ENCODE measurements around the gene NEB.
"Not testable (repeated sequence)": the region's sequence is repeated elsewhere in the genome, so short reads cannot be mapped to it uniquely, and the experiment has no call there.

The NEB gene

GRCh38 chr2:151704480-151704961, 29.8 kb downstream of the NEB start:
- not testable (repeated sequence) for DNase-seq (ENCODE audit: extremely low read depth in 1 of 2, low read depth in 1 of 2)

GRCh38 chr2:151698134-151698533, 36.1 kb downstream of the NEB start:
- not testable (repeated sequence) for DNase-seq (ENCODE audit: extremely low read depth in 1 of 2, low read depth in 1 of 2)

- no peak for DNase-seq (ENCODE audit: extremely low read depth in 1 of 2, low read depth in 1 of 2)
These were observed 38.5 kb downstream of the NEB start for GRCh38 chr2:151695778-151696177.

- DNase-seq (ENCODE audit: extremely low read depth in 1 of 2, low read depth in 1 of 2) = no peak
These were observed 42.6 kb downstream of the NEB start for GRCh38 chr2:151691631-151692030.

GRCh38 chr2:151688719-151689118, 45.6 kb downstream of the NEB start:
- no peak for DNase-seq (ENCODE audit: extremely low read depth in 1 of 2, low read depth in 1 of 2)

- no peak for DNase-seq (ENCODE audit: extremely low read depth in 1 of 2, low read depth in 1 of 2)
These were observed 51.7 kb downstream of the NEB start for GRCh38 chr2:151682459-151683003.

- no peak for DNase-seq (ENCODE audit: extremely low read depth in 1 of 2, low read depth in 1 of 2)
These were observed 53.2 kb downstream of the NEB start for GRCh38 chr2:151681051-151681450.

- DNase-seq (ENCODE audit: extremely low read depth in 1 of 2, low read depth in 1 of 2) = no peak
These were observed 54.3 kb downstream of the NEB start for GRCh38 chr2:151679994-151680393.

- DNase-seq (ENCODE audit: extremely low read depth in 1 of 2, low read depth in 1 of 2) = no peak
These were observed 55.4 kb downstream of the NEB start for GRCh38 chr2:151678849-151679248.

- DNase-seq (ENCODE audit: extremely low read depth in 1 of 2, low read depth in 1 of 2) = no peak
These were observed 61.3 kb downstream of the NEB start for GRCh38 chr2:151673016-151673415.

- no peak for DNase-seq (ENCODE audit: extremely low read depth in 1 of 2, low read depth in 1 of 2)
These were observed 62.0 kb downstream of the NEB start for GRCh38 chr2:151672277-151672676.

- no peak for DNase-seq (ENCODE audit: extremely low read depth in 1 of 2, low read depth in 1 of 2)
These were observed 63.3 kb downstream of the NEB start for GRCh38 chr2:151670846-151671597.

- DNase-seq (ENCODE audit: extremely low read depth in 1 of 2, low read depth in 1 of 2) = no peak
These were observed 63.9 kb downstream of the NEB start for GRCh38 chr2:151670346-151670745.

GRCh38 chr2:151669585-151670081, 64.6 kb downstream of the NEB start:
- DNase-seq (ENCODE audit: extremely low read depth in 1 of 2, low read depth in 1 of 2) = peak; percentile 8 to 12

- no peak for DNase-seq (ENCODE audit: extremely low read depth in 1 of 2, low read depth in 1 of 2)
These were observed 65.5 kb downstream of the NEB start for GRCh38 chr2:151668737-151669136.

- DNase-seq (ENCODE audit: extremely low read depth in 1 of 2, low read depth in 1 of 2) = no peak
These were observed 68.3 kb downstream of the NEB start for GRCh38 chr2:151665959-151666358.

- no peak for DNase-seq (ENCODE audit: extremely low read depth in 1 of 2, low read depth in 1 of 2)
These were observed 69.8 kb downstream of the NEB start for GRCh38 chr2:151664520-151664919.

- DNase-seq (ENCODE audit: extremely low read depth in 1 of 2, low read depth in 1 of 2) = no peak
These were observed 72.7 kb downstream of the NEB start for GRCh38 chr2:151661625-151662024.

GRCh38 chr2:151658081-151658480, 76.2 kb downstream of the NEB start:
- no peak for DNase-seq (ENCODE audit: extremely low read depth in 1 of 2, low read depth in 1 of 2)

- no peak for DNase-seq (ENCODE audit: extremely low read depth in 1 of 2, low read depth in 1 of 2)
These were observed 76.6 kb downstream of the NEB start for GRCh38 chr2:151657667-151658076.

- no peak for DNase-seq (ENCODE audit: extremely low read depth in 1 of 2, low read depth in 1 of 2)
These were observed 78.4 kb downstream of the NEB start for GRCh38 chr2:151655663-151656398.

- no peak for DNase-seq (ENCODE audit: extremely low read depth in 1 of 2, low read depth in 1 of 2)
These were observed 79.4 kb downstream of the NEB start for GRCh38 chr2:151654891-151655290.

All from stimulated activated CD8-positive, alpha-beta memory T cell treated with anti-CD3 and anti-CD28 coated beads, Interleukin-7, amount 100 ng/mL, for 48 hours (primary cell).